Measurements from ENCODE around the gene PINLYP. TPM values are rescaled to one million over a fixed set of nuclear protein-coding genes. Genes with fewer than 3 reads are reported as not detected.
"Not testable (repeated sequence)": the region's sequence is repeated elsewhere in the genome, so short reads cannot be mapped to it uniquely, and the experiment has no call there.

The PINLYP gene
- total RNA-seq, 1 experiment from 2014 or later: 0.11 TPM

DNA sequence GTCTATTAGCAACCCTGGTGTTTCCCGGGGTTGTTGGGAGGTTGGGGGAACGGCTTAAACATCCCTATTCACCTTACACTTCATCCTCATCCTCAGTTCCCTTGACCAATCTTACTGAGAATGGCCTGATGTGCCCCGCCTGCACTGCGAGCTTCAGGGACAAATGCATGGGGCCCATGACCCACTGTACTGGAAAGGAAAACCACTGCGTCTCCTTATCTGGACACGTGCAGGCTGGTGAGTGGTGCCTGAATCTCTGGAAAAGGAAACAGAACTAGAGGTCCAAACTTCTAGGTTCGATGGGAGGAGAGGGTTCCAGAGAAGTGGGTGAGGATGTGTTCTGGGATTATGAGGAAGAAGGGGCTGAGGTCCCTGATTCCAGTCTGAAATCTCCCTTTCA lies 5.9 kb downstream of the PINLYP start:
- DNase-seq (ENCODE audit: low read depth): no peak

DNA sequence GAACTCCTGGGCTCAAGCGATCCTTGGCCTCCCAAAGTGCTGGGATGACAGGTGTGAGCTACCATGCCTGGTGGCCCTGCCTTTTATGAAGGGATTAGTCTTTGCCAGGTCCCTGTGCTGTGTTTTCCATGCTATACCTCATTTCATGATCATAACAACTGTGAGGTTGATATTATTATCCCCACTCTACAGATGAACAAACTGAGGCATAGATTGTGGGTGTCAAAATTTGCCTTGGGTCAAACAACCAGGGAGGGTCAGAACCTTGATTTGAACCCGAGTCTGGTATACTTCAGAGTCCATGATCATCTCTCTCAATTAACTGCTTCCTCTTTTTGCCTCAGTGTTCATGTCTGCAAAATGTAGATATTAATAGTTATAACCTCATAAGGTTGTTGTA lies 6.9 kb downstream of the PINLYP start:
- no peak for DNase-seq (ENCODE audit: low read depth)

DNA sequence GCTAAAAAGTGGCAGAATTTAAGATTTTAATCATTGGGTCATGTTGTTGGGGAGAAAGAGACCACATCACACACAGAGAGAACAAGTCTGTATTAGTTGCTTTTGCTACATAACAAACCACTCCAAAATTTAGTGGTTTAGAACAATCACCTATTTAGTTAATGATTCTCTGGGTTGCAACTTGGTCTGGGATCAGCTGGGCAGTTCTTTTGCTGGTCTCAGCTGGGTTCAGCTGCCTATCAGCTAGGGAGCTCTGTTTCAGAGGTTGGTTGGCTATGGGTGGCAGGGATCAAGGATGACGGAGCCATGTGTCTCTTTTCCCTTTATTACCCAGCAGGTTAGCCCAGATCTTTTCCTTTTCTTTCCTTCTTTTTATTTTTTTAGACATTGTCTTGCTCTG lies 8.9 kb downstream of the PINLYP start:
- no peak for DNase-seq (ENCODE audit: low read depth)

DNA sequence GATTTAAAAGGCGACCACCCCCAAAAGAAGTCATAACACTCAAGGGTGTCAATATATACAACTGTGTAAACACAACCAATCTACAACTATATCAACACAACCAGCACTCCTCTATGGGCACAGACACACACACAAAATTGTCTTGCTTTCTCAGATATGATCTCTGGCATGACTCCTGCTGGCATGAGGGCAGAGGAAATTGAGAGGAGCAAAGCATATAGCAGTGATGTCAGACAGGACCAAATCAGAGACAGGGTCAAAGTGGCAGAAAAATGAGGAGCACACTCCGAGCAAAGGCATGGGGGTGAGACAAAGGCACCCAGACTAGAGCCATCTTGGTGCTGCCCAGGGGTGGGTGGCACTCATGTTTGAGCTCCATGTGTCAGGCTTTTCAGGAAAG lies 10.7 kb downstream of the PINLYP start:
- no peak for DNase-seq (ENCODE audit: low read depth)

DNA sequence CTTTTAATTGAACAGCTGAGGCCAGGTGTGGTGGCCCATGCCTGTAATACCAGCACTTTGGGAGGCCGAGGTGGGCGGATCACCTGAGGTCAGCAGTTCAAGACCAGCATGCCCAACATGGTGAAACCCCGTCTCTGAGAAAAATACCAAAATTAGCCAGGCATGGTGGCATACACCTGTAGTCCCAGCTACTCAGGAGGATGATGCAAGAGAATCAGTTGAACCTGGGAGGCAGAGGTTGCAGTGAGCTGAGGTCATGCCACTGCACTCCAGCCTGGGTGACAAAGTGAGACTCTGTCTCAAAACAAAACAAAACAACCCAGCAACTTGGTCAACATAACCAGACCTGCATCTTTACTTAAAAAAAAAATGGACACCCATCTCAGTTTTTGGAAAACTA lies 11.4 kb downstream of the PINLYP start:
- not testable (repeated sequence) for DNase-seq (ENCODE audit: low read depth)

DNA sequence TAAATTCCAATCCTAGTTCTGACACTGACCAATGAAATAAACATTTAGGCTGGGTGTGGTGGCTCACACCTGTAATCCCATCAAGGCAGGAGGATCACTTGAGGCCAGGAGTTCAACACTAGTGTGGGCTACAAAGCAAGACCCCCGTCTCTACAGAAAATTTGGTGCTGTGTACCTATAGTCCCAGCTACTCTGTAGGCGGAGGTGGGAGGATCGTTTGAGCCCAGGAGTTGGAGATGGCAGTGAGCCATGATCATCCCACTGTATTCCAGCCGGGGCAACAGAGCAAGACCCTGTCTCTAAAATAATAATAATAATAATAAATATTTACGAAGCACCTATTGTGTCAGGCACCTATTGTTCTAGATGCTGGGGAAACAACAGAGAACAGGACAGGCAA lies 13.7 kb downstream of the PINLYP start:
- no peak for DNase-seq (ENCODE audit: low read depth)

DNA sequence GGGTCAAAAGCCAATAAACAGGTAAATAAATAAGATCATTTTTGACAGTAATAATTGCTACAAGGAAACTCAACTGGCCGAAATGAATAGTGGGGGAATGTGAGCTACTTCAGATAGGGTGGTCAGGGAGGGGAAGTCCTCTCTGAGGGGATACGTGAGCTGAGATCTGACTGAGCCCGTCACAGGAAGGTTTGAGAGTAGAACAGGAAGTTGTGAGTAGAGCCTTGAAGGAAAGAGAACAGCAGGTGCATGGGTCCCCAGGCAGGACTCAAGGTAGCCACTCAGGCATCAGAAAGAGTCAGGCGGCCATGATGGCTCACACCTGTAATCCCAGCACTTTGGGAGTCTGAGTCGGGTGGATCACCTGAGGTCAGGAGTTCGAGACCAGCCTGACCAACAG lies 14.1 kb downstream of the PINLYP start:
- no peak for DNase-seq (ENCODE audit: low read depth)

DNA sequence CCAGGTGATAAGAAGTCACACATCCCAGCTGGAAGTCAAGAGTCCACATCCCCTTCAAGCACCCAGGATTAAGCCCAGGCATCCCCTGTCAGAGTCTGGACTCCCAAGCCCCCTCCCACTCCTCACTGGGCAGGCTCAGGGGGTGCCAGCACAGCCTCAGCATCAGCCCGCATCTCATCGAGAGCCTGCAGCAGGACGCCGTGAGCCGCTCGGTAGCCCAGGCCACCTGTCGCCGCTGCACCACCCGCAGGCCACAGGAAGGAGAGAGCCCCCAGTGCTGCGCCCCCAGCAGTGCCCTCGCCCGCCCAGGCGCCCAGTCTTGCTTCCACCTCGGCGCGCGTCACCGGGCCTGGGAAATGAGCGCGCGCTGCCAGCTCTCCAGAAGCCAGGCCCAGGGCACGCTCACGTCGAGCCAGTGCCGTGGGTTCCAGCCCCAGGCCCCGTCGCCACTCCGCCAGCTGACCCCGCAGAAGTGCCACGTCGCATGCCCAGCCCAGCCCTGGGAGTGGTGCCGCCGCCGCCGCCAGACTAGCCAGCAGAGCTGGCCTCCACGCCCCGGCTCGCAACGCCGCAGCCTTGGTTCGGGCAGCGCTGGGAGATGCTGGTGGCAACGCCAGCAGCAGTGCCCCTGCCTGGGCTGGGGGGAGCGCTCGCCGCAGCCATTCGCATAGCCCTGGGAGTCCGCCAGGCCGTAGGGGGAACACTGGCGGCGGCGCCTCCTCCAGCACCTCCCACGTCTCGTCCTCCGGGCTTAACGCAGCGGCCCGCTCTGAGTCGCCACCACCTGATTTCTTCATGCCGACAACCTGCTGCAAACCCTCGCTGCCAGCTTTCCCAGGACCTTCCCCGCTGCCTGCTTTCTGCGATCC lies 16.5 kb downstream of the PINLYP start:
- no peak for DNase-seq (ENCODE audit: low read depth)

DNA sequence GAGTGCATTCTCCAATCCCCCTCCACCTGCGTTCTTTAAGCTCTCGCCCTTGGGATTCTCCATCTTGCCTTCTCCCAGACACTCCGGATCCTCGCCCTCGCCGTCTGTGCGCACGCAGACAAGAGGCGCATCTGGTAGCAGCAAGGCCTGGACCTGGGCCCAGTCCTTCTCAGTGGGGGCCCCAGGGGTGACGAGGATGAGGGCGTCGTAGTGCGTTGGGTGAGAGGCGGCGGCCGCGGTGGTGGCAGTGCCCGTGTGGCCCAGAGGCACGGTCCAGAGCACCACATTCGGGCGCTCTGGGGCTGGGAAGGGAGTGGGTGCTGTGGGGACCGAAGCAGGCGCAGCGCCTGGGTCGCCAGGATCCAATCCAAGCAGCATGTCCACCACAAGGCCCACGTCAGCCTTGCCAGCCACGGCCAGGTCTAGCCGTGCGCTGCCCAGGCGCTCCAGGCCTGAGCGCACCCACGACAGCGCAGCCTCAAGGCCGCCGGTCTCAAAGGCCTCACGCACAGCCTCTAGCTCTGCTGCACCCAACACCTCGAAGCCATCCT lies 17.3 kb downstream of the PINLYP start:
- DNase-seq (ENCODE audit: low read depth): no peak

DNA sequence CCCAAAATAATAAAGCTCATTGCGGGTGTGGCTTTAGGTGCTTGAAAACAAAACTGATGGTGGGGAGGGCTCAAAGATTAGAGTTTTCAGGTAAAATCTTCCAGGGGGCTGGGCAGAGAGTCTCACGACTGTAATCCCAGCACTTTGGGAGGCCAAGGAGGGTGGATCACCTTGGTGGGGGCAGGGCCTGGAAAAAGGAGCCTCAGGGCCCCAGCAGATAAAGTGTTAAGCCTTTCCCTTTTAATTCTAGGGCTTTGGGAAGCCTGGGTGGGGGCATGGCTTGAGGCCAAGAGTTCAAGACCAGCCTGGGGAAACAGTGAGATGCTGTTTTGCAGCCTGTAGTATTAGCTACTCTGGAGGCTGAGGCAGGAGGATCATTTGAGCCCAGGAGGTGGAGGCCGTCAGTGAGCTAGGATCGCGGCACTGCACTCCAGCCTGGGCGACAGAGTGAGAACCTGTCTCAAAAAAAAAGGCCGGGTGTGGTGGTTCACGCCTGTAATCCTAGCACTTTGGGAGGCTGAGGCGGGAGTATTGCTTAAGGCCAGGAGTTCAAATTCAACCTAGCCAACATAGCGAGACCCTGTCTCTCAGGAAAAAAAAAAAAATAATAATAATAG lies 18.6 kb downstream of the PINLYP start:
- no peak for DNase-seq (ENCODE audit: low read depth)

DNA sequence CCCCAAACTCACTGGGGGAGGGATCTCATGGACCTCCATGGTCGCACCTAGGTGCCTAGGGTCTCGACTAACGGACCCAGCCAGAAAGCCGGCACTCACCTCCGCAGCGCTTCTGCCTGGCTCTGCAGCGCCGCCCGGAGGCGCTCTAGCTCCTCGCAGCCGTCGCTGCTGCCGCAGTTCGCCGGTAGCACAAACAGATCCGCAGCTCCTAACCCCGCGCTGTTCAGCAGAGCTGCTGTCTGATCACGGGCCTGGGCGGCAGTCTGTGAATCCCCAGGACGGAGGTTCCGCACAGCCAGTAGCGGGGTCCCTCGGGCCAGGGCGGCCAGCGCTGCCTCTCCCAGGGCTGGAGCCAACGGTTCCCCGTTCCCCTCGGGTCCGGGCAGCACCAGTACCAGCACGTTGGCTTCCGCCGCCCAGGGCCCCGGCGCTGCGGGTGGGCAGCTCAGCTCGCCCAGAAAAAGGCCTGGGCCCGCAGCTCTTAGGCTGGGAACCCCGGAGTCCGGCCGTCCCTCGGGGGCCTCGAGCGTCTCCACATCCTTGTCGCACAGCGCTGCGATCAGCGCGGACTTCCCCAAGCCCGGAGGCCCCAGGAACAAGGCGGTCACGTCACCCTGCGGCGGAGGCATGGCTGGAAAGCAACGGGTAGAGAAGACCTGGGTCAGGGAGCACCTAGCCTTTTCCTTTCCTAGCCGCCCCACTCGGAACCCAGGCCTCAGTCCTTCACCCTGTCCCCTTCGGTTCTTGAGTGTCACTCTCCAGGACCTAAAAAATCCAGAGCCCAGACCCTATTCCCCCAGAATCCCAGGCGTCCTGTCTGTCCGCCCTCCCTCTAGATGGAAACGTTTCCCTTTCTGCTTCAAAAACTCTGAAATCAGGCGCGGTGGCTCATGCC lies 19.4 kb downstream of the PINLYP start:
- DNase-seq (ENCODE audit: low read depth): peak; percentile 78

DNA sequence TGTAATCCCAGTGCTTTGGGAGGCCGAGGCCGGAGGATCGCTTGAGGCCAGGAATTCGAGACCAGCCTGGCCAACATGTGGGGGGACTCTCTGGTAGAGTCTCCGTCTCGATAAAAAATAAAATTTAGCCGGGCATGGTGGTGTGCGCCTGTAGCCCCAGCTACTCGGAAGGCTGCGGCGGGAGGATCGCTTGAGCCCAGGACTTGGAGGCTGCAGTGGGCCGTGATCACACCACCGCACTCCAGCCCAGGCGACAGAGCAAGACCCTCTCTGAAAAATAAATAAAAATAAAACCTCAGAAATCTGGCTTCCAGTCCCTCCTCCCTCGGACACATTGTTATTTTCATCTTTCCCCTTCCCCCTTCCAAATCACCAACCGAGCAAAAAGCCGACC lies 20.0 kb downstream of the PINLYP start:
- no peak for DNase-seq (ENCODE audit: low read depth)

DNA sequence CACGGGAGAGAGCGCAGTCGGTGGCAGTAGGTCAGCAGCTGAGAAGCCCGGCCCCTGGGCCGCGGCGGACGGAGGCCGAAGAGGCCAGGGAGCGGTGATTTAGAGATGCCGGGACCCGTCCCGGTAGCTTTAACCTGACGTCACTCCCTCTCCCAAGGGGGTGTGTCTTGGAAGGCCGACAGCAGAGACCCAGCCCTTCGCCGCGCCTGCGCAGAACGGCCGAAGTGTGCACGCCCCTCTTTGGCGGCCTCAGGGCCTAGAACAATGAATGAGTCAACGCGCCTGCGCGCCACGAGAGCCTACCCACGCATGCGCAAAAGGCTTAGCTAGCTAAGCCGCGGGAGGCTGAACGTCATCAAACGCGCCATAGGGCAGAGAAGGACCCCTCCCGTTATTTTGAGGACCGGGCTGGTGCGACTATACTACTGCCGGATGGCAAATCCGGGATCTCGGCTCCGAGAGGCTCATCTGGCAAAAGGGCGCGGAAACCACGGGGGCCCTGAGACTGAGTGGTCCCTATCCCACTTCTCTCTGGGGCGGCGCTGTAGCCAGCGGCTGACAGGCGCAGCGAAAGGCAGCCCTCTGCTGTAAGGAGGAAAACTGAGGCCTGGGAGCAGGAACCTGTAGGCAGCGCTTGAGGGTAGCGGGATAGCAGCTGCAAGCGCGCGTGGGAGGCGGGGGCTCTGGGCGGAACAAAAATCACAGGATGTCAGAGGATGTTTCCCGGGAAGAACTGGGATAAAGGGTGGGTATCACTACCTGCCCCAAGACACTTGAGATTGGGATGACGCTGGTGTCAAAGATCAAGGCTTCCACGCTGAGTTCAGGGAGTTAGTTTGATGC lies 20.6 kb downstream of the PINLYP start, which contains the start of the genes IRGQ and ZNF576:
Gene IRGQ (minus strand): TSS at position 136 of the 843 bp plus-strand sequence. CDS start 796 bp downstream, outside the sequence.
Gene ZNF576 (plus strand): TSS at position 597 of the 843 bp plus-strand sequence. CDS start 514 bp downstream, outside the sequence.
- peak; percentile 100 for DNase-seq (ENCODE audit: low read depth)

DNA sequence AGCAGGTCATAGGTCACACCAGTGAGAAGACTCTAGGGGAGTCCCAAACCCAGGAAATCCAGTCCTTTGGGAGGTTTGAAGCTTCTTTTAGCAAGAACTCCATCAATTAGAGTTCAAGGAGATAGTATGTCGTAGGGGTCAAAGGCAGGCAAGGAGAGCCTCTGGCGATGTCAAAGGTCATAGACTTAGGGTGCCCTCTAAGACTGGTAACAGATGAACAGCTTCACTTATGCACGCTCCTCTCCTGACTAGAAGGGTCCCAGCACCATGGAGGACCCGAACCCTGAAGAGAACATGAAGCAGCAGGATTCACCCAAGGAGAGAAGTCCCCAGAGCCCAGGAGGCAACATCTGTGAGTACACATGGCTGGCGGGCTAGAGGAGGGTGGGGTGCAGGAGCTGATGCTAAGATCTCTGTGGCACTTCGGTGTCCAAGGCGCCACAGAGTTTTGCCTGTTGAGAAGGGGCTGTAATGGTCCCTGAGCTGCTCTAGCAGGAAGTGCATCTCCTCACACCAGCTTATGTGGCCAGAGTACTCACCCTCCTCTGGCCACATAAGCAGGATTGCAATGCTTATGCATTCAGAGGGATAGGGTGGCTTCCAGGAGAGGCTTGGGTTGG lies 21.4 kb downstream of the PINLYP start:
- no peak for DNase-seq (ENCODE audit: low read depth)

DNA sequence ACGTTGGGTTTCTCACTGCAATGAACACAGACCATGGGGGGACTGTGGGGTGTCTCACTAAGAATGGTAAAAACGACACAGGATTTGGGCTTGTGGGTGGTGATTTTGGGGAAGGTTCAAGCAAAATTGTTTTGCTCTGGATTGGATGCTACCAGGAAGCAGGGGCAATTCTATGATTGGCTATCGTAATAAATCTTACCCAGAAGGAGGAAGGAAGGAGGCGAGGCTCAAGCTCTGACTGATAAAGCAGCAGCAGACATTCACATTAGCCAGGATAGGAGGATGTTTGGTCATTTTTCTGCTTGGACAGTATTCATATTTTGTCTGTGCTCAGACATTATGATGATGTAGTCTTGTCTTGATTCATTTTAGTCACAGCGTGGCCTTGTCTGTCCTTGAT lies 22.3 kb downstream of the PINLYP start:
- no peak for DNase-seq (ENCODE audit: low read depth)

DNA sequence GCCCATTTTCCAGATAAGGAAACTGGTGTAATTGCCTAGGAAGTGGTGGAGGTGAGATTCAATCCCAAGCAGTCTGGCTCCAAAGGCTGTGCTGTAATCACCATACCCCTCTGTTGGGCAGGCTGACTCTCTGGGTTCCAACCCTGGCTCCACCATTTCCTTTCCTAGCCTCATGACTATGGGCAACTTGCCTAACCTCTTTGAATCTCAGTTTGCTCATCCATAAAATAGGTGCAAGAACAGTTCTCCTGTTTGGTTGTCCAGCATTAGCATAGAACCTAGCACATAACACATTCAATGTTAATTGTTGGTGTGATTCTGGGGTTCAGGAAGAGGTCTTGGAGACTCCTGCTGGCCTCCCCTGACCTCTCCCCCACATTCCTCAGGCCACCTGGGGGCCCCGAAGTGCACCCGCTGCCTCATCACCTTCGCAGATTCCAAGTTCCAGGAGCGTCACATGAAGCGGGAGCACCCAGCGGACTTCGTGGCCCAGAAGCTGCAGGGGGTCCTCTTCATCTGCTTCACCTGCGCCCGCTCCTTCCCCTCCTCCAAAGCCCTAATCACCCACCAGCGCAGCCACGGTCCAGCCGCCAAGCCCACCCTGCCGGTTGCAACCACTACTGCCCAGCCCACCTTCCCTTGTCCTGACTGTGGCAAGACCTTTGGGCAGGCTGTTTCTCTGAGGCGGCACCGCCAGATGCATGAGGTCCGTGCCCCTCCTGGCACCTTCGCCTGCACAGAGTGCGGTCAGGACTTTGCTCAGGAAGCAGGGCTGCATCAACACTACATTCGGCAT lies 23.0 kb downstream of the PINLYP start:
- DNase-seq (ENCODE audit: low read depth): no peak

DNA sequence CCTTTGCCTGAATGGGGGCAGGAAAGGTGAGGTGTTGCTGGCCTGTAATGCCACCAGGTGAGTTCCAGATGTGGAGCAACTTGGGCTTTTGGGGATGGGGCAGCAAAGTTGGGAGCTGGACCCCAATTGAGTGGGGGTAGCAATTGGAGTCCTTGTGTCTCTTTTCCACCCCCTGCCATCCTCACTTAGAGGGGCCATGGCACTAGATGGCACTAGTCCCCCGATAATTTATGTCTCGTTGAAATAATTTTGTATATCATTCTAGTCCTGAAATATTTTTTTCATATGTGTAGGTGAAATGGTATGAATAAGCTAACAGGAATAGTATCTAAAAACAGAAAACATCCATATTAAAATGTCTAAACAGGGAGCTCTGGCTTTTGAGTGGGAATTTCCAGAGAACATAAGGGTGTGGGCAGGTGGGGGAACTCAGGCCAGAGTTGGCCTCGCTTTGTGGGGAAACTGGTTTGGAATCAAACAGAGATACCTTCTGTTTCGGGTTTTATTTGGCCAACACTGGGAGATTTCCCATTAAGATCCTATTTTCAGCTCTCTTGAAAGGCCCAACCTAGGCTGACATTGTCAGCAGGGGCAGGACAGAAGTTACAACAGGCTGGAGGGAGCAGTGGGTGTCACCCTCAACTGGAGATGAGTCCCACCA lies 24.2 kb downstream of the PINLYP start:
- DNase-seq (ENCODE audit: low read depth): no peak

DNA sequence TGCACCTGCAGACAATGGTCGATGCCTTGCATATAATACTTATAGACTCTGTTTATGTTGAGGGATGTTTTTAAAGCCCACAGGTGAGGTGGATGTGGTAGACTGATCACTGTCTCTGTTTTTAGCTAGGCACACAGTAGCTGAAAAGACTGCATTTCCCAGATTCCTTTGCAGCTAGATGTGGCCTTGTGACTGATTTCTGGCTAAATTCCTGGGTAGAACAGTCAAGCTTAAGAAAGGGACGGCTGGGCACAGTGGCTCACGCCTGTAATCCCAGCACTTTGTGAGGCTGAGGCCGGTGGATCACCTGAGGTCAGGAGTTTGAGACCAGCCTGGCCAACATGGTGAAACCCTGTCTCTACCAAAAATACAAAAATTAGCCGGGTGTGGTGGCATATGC lies 24.7 kb downstream of the PINLYP start:
- not testable (repeated sequence) for DNase-seq (ENCODE audit: low read depth)
